GM18517 (cell line): ENCODE measurements around the gene CCDC57.

Source experiments
- ATAC-seq: cut with Tn5 transposase; IDR thresholded peaks from one replicate; pipeline ENCODE4 v1.9.1; 2021; ENCODE audit warnings: mild to moderate bottlenecking, moderate library complexity; ENCODE audit not compliant: unreplicated experiment

The CCDC57 gene

DNA sequence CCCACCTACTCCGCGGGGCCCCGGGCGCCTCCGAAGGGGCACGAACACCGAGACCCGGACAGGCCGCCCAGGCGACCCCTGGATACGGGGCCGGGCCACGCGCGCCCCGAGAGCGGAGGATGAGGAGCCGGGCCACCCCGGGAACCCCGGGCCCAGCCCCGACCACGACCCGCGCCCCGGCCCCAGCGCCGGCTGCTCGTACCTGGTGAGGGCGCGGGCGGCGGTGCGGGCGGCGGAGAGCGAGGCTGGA, 114.8 kb downstream of the CCDC57 start:
- no peak for ATAC-seq

DNA sequence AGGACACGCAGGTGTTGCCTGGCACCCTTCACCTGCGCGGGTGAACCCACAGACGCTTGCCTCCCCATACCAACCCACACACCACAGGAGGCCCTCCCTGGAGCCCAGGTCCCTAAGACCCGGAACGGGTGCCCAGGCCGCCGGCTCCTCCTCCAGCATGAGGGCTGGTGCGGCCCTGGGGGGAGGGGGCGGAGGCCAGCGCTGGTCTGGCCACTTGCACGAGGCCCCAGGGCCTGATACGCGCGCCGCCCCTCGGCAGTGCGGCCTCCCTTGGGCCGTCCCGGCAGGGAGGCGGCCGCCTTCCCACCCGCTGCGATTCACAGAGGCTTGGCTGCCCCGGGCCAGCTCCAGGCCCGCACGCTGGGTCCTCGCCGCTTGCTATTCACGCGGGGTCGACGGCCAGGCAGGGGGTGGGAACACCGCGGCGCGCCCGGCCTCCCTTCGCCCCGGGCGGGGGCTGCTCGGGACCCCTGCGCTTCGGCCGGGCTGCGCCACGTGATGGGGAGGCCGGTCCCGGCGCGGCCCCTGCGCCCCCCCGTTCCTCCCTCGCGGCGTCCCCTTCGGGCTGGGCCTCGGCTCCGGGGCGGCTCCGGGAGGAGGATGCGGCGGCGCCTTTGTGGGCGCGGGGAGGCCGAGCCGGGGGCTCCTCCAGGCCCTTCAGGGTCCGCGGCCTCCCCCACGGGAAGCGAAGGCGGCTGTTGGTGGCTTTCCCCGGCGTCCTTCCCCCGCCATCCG, 115.3 kb downstream of the CCDC57 start:
- ATAC-seq: peak; percentile 0

DNA sequence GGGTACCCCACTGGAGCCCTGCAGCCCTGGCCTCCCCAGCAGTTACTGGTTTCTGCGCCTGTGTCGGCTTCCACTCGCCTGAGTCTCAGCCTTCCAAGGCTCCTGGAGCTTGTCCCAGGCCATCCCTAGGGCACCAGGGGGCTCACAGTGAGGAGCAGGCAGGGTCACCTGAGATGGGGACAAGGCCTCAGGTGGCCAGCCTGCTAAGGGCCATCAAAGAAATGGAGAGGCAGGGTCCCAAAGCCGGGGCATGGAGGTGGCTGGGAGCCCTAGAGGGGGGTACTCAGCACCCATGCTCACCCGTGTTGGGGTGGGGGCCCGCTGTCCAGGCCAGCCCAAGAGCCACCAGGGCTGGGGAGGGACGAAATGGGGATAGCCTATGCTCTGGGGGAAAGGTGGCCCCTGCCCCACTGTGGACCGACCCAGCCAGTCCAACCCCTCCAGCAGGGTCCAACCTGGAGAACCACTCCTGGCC, 115.9 kb downstream of the CCDC57 start:
- no peak for ATAC-seq

DNA sequence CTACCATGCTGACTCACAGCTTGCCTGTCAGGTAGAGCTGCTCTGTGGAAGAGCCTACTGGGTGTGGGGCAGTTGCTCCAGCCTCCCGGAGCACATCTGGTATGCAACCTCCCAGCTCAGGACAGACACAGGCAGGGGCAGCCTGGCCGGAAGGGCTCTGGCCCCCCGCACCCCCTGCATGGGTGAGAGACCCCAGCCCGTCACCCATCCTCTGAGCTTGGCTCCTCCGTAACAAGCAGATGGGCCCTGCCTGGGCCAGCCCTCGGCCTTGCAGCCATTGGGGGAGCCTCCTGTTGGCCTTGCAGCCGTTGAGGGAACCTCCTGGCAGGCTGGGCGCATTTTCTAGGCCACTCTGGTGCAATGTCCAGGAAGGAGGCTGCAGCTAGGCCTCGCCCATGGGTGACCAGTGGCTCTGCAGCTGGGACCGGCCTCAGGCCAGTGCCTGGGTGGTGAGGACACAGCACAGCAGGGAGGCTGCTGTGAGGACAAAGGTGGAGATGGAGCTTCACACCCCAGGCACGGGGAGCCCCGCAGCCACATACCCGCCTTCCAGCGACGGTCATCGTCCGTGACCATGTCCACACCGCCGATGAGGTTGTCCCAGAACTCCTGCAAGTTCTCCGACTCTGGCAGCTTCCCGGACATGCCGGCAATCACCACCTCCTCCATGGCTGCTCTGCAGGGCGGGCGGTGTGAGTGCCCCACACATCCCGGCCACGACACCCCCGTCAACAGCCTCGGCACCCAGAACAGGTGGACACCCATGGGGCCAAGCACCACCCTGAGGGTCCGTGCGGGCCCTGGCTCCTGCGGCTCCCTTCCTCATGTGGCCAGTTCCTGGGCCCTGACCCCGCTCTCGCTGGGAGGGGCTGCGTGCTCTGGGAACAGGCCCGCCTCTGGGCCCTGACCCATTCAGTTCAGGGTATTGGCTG, 116.6 kb downstream of the CCDC57 start:
- no peak for ATAC-seq

DNA sequence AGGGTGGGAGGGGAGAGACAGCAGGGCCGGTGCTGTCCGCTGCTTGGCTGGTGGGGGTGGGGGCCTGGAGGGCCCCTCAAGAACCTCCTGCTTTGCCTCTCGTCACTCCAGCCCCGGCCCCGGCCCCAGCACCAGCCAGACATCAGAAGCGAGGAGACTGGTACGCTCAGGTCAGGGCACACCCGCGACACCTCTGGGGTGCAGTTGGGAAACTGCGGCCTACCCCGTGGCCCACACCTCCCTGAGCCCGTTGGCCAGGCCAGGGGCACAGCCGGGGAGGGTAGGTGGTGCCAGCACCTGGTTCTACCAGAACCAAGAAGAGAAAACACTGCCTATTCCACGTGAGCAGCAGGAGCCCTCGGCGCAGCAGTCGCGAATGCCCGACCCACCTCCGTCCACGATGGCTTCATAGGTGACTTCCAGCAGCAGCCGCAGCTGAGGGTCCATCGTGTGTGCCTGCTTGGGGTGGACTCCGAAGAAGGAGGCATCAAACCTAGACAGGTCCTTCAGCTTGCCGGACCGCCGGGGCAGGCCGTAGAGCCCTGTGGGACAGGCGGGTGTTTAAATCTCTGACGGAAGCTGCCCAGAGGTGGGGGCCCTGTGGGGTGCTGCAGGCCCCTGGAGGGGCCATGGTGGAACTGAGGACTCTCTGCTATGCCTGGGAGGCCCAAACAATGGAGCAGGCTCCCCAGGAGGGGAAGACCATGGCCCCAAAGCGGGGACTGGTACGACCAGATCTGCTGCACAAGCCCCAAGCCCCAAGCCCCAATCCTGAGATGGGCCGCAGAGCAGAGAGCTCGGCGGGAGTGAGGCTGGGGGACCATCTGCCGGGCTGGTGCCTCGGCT, 117.5 kb downstream of the CCDC57 start:
- ATAC-seq: no peak

DNA sequence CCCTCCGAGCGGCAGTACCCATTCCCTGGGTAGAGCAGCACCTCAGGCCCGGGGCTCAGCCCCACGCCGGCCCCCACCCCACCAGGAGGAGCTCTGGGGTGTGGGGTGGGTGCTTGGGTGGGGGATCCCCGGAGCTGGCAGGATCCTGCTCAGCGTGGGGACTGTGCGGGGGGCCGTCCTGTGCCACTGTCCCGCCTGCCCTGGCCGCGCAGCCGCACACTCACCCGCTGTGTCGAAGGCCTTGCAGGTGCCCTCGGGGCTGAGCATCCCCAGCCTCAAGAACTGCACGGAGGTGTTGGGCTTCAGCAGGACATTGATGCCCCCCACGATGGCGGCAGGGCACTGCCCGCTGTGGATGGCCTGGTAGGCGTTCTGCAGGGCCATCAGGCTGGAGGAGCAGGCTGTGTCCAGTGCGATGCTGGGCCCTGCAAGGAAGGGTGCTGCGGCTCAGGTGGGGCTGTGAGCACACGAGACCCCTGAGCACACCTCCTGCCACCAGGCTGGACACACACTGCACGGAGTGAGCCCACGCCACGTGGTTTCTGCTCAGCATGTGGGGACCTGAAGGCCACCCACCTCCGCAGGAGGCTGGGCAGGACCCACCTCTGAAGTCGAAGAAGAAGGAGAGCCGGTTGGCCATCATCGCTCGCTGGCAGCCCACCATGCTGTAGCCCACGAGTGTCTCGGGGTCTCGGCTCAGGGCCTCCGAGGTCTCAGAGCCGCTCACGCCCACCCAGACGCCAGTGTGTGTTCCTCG, 119.5 kb downstream of the CCDC57 start:
- ATAC-seq: no peak

DNA sequence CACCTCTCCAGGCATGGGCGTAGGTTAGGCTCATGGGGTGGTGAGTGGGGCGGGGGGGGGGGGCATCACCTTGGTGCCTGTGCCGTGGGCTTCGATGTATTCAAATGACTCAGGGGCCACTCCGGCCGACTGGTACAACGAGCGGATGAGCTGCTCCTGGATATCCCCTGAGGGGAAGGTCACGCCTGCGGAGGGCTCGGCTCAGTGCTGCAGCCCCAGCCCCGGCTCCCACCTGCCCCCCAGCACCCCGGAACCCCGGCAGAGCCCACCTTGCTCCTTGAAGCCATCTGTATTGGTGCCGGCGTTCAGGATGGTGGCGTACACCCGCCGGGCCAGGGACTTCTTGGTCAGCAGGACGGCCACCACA, 120.0 kb downstream of the CCDC57 start:
- ATAC-seq: no peak

DNA sequence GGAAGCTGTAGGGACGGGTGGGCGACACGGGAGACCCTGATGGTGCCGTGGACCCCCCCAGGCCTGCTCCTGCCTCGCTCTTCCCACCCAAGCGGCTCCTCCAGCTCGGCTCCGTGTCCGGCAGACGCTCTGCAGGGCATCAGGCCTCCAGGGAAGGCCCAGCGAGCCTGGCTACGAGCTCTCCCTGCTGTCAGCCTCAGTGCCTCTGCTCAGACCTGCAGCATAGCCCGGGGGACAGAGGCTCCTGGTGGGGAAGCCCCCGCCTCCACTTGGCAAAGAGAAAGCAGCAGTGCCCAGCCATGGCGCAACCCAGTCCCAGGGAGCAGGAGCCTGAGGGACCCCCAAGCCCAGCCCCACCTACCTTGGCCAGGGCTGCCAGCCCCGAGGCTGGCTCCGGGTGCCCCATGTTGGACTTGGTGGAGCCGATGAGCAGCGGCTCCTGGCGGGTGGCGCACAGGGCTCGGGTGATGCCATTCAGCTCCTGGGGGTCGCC, 120.5 kb downstream of the CCDC57 start:
- ATAC-seq: no peak

DNA sequence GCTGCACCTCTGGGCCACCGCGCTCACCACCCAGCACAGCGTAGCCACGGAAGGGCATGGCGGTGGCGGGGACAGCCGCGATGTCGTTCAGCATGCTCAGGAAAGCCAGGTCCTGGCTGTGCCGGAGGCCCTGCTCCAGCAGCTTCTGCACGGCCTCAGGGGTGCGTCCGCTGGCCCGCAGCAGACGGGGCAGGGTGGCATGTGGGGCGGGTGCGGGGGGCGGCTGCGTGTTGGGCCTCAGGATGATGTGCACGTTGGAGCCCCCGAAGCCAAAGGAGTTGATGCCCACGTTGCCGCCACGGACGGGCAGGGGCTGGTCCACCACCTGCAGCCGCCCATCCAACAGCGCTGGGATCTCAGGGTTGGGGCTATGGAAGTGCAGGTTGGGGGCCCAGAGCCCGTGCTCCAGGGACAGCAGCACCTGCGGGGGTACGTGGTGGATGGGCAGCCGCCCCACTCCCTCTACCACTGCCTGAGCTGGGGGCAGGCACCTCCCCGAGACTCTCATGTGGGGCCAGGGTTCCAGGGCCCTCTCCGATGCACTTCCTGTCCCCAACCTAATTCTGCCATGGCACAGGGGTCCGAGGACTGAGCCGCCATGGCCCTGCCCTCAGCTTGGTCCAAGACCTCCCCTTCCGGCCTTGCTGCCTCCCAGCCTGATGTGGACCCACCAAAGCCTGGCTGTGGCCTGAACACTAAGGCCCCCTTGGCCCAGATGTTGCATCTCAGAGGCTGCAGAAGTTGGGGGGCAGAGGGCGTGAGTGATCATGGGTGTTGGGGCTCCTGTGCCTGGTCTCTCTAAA, 121.2 kb downstream of the CCDC57 start:
- no peak for ATAC-seq

DNA sequence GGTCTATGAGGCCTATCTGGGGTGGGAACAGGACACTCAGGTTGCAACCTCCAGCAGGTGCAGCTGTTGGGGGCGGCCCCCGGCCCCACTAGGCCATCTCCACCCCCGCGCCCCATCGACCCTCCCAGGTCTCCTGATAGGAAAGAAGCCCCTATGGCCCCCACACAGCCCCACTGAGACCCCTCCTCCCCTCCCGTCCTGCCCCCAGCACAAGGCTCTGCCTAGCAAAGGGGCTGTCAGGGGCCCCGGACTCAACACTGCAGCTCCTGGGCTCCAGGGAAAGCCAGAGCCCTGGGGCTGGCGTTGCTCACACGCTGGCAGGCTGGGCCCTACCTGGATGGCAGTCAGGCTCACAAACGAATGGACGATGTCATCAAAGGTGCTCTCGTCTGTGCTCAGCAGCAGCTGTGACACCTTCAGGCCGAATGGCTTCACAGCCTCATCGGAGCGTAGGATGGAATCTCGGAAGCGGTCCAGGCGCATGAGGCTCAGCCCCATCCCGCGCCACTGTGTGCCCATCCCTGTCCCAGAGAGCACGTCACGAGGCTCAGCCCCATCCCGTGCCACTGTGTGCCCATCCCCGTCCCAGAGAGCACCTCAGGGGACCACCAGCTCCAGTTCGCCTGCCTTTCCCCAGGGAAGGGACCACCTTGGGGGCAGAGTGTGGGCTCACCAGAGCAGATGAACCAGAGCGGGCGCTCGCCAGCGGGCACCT, 121.9 kb downstream of the CCDC57 start:
- no peak for ATAC-seq

DNA sequence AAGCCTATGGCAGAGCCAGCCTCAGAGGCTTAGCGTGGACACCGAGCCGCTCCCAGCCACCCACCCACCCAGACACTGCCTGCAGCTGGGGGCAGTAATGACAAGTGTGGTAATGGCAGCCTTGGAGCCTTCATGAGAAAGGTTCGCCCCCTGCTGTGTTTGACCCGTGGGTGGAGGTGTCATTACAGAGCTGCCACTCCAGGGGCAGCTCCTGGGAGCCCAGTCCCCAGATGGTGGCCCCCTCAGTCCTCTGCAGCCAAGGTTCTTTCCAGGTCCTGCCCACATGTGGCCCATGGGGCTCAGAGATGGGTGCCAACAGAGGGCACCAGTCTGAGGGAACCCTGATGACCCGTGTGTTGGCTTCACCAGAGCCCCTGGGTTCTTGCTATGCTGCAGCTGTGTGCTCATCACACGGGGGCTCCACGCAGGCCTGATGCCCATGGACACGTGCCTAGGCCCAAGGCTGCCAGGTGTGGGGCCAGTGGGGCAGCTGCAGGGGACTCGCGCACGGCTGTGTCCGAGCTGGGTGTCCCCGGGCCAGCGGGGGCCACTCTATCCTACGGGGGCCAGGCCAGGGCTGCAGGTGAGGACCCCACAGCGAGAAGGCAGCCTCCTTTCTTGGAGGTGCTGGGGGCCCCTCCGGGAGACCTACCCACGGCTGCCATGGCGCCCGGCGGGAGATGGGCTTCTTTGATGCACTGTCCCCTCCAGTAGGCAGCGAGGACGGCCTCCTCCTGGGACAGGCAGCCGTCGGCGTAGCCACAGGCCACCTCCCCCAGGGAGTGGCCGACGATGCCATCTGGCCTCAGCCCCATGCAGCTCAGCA, 122.7 kb downstream of the CCDC57 start:
- no peak for ATAC-seq

DNA sequence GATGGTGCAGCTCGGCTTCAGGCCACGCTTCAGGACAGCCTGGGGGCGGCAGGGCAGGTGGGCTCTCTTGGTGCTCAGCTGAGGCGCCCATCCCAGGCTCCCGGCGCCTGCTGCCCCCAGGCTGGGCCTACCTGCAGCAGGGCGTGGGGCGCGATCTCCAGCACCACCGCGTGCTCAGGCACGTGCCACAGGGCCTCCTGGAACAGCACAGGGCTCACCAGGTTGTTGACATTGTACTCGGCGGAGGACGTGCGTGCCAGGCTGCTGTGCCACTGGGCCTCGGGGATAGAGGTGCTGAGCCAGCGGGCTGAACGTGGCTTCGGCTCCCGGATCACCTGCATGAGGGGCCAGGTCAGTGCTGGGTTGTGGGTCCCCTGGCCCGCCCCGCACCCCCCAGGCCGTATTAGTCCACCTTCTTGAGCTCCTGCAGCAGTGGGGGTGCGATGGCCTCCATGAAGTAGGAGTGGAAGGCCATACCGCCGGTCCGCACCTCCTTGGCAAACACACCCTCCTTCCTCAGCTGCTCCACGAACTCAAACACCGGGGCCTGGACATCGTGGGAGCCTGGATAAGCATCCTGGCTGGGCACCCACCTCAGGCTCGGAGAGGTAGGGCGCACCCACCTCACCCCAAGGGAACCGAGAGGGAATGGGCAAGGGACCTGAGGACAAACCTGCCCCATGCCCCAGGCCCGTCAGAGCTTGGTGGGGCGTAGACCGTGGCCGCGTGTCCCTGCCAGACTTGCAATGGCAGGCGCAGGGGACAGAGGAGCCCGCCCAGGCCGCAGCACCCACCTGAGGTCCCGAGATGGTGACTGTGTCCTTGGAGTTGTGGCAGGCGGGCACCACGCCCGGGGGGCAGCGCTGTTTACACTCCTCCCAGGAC, 123.6 kb downstream of the CCDC57 start:
- ATAC-seq: no peak

DNA sequence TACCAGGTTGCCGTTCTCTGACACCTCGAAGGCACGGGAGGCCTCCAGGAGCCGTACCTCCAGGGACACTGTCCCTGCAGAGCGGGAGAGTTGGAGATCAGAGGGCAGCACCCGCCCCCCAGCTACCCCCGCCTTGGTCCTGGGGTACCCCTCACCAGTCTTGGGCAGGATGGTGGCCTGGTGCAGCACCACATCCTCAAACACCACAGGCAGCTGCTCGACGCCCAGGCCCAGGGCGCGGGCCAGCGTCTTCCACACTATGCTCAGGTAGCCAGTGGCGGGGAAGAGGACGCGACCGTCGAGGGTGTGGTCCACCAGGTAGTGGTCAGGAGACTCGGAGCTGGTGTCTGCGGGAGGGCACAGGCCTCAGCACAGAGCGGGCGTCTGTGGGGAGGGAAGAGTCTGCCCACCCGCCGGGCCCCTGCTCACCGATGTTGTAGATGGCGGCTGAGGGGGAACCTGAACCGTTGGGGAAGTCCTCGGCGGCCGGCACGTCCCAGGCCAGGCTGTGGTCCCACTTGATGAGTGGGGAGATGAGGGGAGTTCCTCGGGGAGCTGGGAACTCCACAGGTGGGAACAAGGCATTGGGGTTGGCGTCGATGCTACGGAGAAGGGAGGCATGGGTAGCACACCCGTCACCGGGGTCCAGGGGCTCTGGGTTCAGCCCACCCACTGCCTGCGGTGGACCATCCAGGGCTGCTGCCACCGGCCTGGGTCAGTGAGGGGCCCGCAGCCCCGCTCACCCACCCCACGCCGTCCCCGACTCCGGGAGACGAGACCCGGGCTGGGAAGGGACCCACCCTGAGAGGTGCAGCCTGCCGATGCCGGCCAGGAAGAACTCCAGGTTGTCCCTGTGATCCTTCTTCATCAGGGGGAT, 124.4 kb downstream of the CCDC57 start:
- ATAC-seq: no peak

DNA sequence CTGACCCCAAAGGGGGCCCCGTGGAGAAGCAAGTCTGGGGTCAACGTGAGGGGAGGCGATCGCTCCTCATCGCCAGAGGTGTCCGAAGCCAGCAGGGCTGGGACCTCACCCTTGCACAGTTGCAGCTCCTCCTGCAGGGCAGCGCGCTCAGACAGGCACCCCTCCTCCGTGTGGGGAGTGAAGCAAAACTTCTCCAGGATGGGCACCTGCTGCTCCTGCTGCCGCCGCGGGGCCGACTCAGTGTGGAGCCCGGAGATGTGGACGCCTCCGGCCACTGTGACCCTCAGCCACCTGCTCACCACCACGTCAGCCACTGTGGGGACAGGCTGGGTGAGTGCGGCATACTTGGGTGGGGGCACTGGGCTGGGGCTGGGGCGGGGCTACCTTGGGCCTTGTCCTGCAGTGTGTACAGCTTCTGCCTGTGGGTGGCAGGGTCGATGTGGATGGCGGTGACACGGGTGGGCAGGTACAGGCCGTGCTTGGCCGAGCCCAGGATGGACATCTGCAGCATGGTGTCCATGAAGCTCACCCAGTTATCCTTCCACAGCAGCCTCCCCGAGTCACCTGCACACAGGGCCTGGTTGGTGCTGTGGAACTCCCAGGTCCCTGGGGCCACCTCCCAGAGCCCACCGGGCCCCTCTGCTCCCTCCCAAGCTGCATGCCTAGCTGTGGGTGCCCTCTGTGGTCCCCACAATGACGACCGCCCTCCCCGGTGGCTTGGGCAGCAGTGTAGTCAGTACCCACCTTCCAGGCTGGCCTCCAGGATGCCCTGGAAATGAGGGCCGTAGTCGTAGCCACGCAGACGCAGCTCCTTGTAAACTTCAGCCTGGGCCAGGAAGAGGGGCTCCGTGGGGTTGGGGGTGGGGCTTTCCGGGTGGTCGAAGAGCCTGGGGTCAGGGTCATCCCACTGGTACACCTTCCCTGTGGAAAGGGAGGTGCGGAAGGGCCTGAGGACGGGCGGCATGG, 125.4 kb downstream of the CCDC57 start:
- ATAC-seq: no peak
